Myocyte (in vitro differentiated cells): ENCODE data around the gene TNIP2. TPM values are rescaled to one million over a fixed set of nuclear protein-coding genes. Genes with fewer than 3 reads are reported as not detected.
"Not testable (repeated sequence)": the region's sequence is repeated elsewhere in the genome, so short reads cannot be mapped to it uniquely, and the experiment has no call there.

Source experiments
- DNase-seq: peaks from one replicate; pipeline ENCODE4 v3.0.0-alpha.2; 2012; ENCODE audit warnings: low read depth
- total RNA-seq: library from RNA; depleted of rRNA; stranded (reverse); fragments of >200 nt; gene quantifications from 2 replicates; pipeline ENCODE4 v1.2.3, GENCODE V29; 2014

The TNIP2 gene
- total RNA-seq, 1 donor from 2014 or later = 54.5 TPM

DNA sequence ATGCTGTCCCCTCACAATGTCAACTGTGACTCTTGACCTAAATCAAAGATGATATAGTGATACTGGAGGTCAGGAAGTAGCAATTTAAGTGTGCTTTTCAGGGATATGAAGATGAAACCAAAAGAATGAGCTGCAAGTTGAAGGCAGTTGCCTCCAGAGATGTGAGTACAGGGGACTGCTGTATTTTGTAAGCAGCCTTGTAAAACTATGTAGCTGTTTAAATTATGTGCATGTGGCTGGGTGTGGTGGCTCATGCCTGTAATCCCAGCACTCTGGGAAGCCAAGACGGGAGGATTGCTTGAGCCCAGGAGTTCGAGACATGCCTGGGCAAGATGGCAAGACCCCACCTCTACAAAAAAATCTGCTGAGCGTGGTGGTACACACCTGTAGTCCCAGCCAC lies 15.1 kb upstream of the TNIP2 start:
- no peak for DNase-seq

DNA sequence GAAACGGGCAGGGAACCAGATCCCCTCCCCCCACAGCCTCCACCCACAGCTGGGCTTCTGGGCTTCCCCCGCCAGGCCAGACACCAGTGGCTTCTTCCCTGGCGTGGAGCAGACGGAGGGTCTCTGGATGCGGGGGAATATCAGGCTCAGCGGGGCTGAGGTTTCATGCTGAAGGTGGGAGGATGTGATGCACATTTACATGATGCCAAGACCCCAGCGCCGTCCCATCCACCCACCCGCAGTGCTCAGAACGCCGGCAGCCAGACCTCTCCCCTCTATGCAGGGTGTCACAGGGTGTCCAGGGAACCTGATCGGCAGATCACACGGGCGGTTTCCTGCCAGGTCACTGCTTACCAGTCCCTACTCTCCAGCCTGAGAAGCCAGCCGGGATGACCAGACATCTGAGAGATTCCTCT lies 12.8 kb upstream of the TNIP2 start:
- no peak for DNase-seq

DNA sequence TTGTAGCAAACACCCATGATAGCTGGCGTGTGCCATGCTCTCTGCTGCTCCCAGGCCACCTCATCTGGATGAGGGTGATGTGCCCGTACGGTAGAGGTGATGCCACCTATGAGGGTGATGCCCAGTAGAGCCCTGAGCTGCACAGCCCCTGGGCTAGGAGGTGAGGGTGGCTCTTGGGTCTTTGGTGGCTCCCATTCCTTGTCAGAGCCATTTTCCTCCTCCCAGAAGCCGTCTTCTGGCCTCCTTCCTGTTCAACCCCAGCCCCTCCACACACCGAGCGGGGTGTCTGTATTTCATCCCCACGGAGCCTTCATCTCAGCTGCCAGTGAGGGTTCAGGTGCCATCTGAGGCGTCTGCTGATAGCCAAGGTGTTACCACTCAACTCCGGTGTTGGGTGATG lies 12.0 kb upstream of the TNIP2 start:
- no peak for DNase-seq

DNA sequence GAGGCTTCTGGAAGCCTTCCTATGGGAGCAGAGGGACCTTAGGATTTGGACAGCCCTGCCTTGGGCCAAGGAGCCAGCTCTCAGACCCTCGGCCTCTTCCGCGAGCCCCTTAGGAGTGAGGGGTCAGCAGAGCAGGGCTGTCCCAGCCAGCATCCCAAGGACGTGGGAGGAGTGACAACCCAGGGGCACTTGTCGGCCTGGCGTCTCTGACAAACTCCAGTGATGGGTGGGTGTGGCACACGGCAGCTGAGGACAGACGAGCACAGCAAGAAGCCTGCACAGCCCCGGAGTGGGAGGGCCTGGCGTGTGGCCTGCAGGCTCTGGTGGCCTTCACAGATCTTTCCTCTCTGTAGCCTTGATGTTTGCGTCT lies 11.6 kb upstream of the TNIP2 start:
- no peak for DNase-seq

DNA sequence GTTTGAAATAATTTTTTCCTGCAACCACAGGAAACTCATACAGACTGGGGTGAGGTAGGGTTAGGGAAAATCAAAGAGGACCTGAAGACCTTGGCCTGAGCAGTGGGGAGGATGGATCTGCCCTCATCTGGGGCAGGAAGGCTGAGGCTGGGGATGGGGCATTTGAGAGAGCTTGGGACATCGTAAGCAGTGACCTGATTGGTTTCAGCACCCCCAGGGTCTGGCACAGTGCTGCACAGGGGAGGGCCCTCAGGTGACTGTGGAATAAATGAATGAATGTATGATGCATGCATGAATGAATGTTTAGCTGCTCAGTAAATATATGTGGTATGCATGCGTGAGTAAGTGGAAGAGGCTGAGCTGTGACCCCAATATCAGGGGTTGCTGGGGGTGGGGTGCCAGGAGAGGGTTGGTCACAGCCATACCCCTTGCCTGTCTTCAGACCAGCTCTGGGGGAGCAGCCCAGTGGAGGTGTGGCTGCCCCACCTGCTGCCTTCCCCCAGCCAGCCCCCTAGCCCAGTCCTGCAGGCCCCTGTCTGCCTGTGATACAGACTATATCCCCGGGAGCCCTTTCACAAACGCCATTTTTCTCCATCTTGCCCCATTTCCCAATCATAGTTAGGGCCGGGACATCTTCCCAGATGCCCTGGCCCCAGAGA lies 11.0 kb upstream of the TNIP2 start:
- no peak for DNase-seq

DNA sequence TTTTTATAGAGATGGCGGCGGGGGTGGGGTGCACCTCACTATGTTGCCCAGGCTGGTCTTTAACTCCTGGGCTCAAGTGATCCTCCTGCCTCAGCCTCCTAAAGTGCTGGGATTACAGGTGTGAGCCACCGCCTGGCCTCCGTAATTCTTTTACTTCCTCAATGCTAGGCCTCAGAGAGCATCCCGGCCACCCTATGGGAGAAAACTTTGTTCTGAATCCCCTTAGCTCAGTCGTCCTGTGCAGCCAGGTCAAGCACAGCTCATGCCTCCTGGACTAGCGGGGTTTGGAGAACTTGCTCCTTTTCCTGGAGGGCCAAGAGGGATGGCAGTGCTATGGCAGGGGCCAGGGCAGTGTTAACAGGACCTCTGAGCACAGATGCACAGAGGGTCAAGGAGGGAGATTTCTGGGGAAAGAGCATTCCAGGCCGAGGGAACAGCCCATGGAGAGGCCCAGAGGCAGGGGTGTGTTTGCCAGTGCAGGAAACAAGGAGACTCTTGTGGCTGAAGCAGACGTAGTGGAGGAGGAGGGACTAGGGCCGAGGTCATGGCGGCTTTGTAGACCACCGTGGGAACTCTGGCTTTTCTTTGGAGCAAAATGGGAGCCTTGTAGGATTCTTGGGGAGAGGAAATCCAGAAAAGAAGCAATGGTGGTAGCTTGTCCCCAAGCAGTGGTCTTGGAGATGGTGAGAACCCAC lies 9.8 kb upstream of the TNIP2 start:
- no peak for DNase-seq

DNA sequence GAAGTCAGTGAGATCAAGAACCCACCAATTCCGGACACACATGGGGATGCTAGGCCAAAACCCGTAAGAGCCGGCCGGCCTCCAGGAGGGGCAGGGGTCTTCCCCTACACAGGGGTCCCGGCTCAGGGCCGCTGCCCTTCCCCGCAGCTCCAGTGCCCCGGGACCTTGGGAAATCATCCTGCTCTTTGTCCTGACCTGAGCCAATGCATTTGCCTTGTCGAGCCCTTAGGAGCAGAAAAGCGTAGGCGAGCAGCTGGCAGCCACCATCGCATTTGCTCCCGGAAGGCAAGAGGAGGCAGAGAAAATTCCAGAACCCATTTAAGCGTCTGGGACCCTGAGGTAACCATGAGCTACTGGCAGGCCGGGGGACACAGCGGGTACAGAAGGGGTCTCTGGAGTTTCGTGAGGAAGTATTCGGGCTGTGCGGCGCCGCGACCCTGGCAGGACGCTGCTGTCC lies 7.4 kb upstream of the TNIP2 start:
- DNase-seq = peak; percentile 15

DNA sequence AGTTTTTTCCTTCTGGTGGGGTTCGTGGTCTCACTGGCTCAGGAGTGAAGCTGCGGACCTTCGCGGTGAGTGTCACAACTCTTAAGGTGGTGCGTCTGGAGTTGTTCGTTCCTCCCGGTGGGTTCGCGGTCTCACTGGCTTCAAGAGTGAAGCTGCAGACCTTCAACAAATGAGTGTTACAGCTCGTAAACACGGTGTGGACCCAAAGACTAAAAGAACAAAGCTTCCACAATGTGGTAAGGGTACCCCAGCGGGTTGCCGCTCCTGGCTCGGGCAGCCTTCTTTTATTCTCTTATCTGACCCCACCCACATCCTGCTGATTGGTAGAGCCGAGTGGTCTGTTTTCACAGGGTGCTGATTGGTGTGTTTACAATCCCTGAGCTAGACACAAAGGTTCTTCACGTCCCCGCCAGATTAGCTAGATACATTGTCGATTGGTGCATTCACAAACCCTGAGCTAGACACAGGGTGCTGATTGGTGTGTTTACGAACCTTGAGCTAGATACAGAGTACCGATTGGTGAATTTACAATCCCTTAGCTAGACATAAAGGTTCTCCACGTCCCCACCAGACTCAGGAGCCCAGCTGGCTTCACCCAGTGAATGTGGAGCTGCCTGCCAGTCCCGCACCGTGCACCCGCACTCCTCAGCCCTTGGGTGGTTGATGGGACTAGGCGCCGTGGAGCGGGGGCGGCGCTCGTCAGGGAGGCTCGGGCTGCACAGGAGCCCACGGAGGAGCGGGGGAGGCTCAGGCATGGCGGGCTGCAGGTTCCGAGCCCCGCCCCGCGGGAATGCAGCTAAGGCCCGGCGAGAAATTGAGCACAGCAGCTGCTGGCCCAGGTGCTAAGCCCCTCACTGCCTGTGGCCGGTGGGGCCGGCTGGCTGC lies 6.6 kb upstream of the TNIP2 start:
- not testable (repeated sequence) for DNase-seq

DNA sequence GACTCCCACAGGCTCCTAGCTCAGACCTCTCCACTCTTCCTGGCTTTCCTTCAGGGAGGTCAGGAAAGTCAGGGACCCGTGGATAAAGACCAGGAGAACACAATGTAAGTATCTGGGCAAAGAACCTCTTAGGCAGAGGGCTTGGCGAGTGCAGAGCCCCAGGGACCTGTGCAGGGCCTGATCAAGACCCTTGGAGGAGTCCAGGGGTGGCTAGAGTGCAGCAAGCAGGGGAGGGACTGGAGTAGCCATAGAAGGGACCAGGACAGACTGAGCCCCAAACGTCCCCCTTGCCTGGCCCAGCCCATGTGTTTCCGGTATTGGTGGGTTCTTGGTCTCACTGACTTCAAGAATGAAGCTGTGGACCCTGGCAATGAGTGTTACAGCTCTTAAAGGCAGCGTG lies 5.9 kb upstream of the TNIP2 start:
- DNase-seq = no peak

DNA sequence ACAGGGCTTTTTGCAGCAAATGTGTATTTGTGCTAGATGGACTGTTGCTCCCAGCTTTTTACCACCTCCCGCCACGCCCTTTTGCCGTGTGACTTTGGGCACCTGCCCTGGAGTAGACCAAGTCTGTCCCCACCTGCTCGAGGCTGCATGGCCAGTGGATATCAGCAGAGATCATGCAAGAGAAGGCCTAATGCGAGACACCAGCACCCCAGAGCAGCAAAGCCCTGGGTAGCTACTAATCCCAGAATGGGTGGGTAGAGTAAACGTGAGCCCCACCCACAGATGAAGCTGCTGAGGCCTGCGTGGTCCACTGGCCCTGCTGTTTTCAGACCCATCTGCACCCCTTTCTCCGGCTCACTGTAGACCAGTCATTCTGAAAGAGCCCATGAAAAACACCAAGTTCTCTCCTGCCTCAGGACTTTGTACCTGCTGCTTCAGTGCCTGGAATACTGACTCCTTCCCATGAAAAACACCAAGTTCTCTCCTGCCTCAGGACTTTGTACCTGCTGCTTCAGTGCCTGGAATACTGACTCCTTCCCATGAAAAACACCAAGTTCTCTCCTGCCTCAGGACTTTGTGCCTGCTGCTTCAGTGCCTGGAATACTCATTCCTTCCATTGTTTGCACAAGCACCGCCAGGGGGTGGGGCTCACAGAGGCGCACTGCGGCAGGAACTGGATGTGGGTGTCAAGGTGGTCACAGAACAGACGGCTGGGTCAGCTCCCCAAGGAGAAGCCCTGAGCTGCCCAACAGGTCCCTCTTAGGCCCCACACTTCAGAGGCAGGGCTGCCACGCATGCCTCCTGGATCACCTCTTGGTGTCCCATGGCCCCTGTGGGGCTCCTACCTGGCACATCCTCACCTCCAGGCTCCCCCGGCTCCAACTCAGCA lies 5.1 kb upstream of the TNIP2 start:
- DNase-seq = no peak

DNA sequence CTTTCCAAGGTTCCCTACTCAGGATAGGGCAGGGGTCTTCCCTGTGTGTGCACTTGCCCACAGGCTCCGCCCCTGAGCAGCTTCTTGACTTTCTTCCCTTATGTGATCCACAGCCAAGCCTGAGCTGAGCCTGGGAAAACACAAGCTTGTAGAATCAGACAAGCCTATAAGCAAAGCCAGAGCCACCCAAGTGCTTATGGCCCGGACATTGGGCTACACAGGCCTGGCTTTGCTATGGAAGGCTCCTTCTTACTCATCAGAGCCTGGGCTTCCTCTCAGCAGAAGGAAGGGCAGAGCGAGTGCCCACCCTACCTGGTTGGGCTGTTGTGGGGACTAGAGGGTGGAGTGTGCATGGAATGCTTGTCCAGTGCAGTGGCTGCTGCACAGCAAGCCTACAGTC lies 1.3 kb upstream of the TNIP2 start:
- DNase-seq = no peak

DNA sequence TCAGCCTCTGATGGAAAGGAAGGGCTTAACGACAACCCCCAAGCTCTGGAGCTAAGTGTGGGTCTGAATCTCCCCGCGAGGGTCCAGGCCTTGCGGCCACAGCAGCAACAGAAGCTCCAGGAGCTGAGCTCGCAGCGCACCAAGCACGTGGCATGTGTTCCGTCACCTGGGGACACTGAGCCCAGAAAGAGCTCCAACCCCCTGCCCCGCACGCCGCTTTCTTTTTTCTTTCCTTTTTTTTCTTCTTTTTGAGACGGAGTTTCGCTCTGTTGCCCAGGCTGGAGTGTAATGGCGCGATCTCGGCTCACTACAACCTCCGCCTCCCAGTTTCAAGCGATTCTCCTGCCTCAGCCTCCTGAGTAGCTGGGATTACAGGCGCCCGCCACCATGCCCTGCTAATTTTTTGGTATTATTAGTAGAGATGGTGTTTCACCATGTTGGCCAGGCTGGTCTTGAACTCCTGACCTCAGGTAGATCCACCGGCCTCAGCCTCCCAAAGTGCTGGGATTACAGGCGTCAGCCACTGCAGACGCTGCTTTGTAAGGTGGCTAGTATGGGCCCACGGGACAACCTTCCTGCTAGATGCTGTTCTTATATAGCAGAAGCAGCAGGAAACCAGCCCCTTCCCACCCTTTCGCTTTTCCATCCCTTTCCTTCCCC lies 685 bp upstream of the TNIP2 start:
- DNase-seq = no peak

DNA sequence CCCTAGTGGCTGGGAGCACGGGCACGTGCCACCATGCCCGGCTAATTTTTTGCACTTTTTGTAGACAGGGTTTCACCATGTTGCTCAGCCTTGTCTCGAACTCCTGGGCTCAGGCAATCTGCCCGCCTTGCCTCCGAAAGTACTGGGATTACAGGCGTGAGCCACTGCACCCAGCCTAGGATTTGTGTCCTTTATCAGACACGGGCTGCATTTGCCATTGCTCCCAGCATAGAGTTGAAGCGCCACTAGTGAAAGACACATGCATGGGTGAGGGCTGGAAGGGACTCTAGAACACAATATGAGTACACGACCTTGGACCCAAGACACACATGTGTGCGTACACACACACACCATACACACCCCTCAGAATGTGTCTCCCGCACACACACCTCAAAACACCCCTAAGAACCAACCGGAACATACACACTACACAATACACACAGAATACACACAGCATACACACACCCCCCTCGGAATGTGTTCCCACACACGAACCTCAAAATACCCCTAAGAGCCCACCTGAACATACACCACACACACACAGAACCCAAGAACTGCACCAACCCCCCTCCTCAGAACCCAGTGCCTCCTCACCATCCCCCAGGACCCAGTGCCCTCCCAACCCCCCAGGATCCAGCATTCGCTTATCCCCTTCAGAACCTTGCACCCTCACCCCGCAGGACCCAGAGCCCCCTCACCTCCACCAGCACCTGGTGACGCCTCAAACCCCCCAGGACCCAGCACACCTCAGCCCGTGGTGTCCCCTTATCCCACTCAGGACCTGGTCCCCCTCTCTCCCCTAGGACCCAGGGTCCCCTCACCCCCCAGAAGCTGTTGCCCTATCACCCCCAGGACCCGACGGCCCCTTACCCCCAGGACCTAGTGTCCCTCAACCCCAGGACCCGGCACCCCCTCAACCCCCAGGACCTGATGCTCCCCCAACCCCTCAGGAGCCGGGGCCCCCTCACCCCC lies 1.0 kb downstream of the TNIP2 start:
- DNase-seq = no peak

DNA sequence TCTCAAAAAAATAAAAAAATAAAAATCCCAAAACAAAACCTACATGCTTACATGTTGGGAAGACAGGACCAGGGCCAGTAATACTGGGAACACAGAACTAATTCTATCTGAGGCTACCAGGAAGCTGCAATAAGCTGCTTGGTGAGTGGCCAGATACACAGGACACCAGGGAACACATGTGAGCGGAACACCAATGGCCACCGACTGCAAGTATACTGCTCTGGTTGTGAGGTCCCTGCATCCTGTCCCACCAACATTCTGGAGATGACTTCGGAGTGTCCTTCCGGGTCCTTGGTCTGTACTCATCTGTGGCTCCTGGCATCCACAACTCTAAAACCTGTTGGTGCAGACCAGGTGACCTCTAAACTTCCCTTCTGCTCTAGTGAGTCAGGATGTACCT lies 2.7 kb downstream of the TNIP2 start:
- no peak for DNase-seq

DNA sequence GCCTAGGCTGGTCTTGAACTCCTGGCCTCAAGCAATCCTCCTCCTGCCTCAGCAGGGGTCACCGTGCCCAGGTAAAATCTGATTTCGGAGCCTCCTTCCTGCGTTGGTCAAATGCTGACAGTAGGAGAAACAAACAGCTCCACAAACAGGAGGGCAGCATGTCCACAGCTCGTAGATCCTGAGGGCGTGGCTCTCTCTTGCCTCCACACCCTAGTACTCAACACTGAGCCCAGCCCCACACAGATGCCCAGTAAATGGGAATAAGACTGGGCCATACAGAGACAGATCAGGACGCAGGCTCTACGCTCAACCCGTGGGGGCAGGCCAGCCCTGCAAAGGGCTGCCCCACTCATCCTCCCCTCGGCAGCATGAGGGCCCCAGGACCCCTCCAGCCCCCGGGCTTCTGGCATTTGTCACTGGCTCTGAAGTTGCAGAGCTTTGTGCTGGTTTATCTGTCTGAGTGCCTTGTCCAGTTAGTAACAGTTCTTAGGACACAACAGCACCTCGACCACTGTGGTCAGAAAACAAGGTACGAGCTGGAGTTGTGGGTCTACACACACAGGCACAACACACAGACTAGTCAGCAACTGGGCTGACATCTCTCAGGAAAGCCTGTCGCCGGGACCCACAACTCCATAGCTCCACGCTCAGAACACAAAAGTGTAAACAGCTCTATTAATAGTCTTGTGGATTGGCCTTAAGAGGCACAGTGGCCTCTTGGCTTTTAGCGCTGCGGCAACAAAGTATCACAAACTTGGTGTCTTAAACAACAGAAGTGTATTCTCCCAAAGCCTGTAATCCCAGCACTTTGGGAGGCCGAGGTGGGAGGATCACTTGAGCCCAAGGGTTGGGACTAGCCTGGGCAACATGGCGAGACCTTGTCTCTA lies 5.2 kb downstream of the TNIP2 start:
- DNase-seq = peak; percentile 35

DNA sequence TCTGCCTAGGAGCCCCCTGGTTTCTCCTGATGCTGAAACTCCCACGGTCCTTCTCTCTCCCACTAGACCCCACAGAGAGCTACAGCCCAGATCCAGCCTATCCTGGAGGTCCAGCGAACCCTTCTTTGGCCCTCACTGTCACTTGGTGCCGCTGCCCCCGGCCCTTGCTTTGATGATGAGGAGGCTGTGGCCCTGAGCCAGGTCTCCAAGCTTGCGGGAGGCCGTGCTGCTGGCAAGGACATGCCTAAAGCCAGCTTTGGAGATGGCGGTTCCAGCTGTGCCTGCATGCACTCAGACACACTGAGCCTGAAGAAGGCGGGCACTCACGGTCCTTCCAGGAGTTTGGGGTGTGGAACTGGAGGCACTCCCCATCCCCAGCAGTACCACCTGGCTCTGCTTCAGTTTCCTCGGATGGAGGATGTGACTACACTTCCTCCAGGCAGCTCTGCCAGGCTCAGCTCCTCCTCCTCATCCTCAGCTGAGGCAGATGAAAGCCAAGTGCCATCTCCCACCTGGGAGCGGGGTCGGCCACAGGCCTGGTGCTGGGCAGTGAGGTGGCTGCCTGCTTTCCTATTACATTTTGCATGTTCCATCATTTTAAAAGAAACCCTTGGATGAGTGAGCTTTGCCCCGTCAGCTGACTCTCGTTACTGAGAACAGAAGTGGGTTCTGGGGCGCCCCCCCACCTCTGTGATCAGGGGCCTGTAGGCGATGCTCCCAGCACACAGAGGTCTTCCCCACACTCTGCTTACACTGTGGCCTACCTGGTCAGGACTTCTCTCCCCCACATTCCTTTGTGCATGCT lies 9.0 kb downstream of the TNIP2 start:
- no peak for DNase-seq

DNA sequence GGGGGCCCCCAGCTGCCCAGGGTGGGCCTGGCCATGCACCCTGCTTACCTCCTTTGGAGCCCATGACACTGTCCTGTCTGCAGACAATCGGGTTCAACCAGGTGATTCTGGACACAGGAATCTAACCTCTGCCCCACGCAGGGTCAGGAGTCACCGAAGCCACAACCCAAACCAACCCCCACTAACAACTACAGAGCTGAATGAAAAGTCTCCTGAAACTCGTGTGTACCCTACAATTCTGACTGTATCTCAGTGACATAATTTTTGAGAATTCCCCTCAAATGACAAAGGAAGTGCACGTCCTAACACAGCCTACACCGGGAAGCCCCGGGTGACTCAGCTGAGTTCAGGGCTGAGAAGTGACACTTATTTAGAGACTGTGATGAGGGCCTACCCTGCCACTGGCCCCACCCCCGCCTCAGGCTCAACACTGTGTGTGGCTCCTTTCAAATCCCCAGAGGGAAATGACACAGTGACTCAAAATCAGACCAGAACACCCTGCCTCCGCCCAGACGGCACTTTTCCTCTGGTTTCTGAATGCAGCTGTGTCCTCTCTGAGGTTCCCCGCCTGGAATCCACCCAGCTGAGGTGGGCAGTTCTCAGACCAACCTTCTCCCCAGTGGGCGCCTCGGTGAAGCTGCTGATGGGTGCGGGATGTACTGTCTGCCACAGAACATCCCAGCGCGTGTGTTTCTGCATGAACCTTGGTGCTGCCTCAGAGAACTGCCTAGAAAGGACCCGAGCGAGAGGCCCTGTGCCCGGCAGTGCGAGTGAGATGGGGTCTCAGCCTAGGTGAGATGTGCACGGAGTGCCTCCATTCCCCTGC lies 9.9 kb downstream of the TNIP2 start:
- peak; percentile 78 for DNase-seq
